ENCODE data around the gene PAEP.

Gene PAEP

GRCh38 chr9:135600296-135600817 lies 38.8 kb downstream of the PAEP start:
- no peak for DNase-seq (ENCODE audit: low read depth in 2 of 2)

- no peak for DNase-seq (ENCODE audit: low read depth in 2 of 2)
Observed at GRCh38 chr9:135601988-135602387, 40.4 kb downstream of the PAEP start.

- peak; percentile 36 to 55 for DNase-seq (ENCODE audit: low read depth in 2 of 2)
Observed at GRCh38 chr9:135602789-135603481, 41.4 kb downstream of the PAEP start.

- no peak for DNase-seq (ENCODE audit: low read depth in 2 of 2)
Observed at GRCh38 chr9:135604437-135605237, 43.1 kb downstream of the PAEP start.

GRCh38 chr9:135605238-135605781 lies 43.8 kb downstream of the PAEP start:
- no peak for DNase-seq (ENCODE audit: low read depth in 2 of 2)

- no peak for DNase-seq (ENCODE audit: low read depth in 2 of 2)
Observed at GRCh38 chr9:135606885-135607259, 45.3 kb downstream of the PAEP start.

GRCh38 chr9:135607401-135608293 lies 46.1 kb downstream of the PAEP start:
- no peak for DNase-seq (ENCODE audit: low read depth in 2 of 2)

- DNase-seq (ENCODE audit: low read depth in 2 of 2) = no peak
Observed at GRCh38 chr9:135608294-135608998, 46.9 kb downstream of the PAEP start.

GRCh38 chr9:135608999-135609317 lies 47.4 kb downstream of the PAEP start:
- DNase-seq (ENCODE audit: low read depth in 2 of 2) = no peak

GRCh38 chr9:135609366-135609955 lies 47.9 kb downstream of the PAEP start:
- DNase-seq (ENCODE audit: low read depth in 2 of 2) = no peak

- no peak for DNase-seq (ENCODE audit: low read depth in 2 of 2)
Observed at GRCh38 chr9:135610290-135611141, 49.0 kb downstream of the PAEP start.

GRCh38 chr9:135611142-135611874 lies 49.8 kb downstream of the PAEP start:
- no peak for DNase-seq (ENCODE audit: low read depth in 2 of 2)

- DNase-seq (ENCODE audit: low read depth in 2 of 2) = no peak
Observed at GRCh38 chr9:135611875-135612209, 50.3 kb downstream of the PAEP start.

- DNase-seq (ENCODE audit: low read depth in 2 of 2) = no peak
Observed at GRCh38 chr9:135612437-135612836, 50.9 kb downstream of the PAEP start.

GRCh38 chr9:135612981-135613910 lies 51.7 kb downstream of the PAEP start:
- DNase-seq (ENCODE audit: low read depth in 2 of 2) = no peak

- DNase-seq (ENCODE audit: low read depth in 2 of 2) = no peak
Observed at GRCh38 chr9:135613946-135614805, 52.6 kb downstream of the PAEP start.

All from stimulated activated CD4-positive, alpha-beta T cell treated with anti-CD3 and anti-CD28 coated beads, Interleukin-12 subunit alpha, Interleukin-12 subunit beta, amount 100 ng/mL, for 24 hours (primary cell).